ENCODE results near the gene PIGQ. TPM values are rescaled to one million over a fixed set of nuclear protein-coding genes. Genes with fewer than 3 reads are reported as not detected.

Gene PIGQ
- total and polyA plus RNA-seq, 2 of the 4 experiments (the other 2 are of a cell fraction): 5.9 to 36.8 TPM

- H3K4ac ChIP-seq (ENCODE audit: low read depth, low read length): no peak overlapping the region
- H3K4me3 ChIP-seq (ENCODE audit: insufficient read depth, low read depth, low read length): no peak overlapping the region
- H4K20me1 ChIP-seq (ENCODE audit: insufficient read depth, low read length): peaks cover 9% of the 10 kb centered on the region; the same call in 1 of the 2 replicates
- no peaks in the 10 kb centered on the region; a peak in 1 of 4 replicates for H3K79me1 ChIP-seq (ENCODE audit: low read depth in 1 of 2, low read length in 2 of 2)
- H3K14ac ChIP-seq (replicated peaks; ENCODE audit: low read depth, low read length): no peak overlapping the region
- H3K27ac ChIP-seq (ENCODE audit: insufficient read depth, low read length): no peak overlapping the region
- H3K36me3 ChIP-seq (ENCODE audit: control insufficient read depth, insufficient read depth, low read length): peaks cover 12% of the 10 kb centered on the region
- H2BK15ac ChIP-seq (ENCODE audit: low read depth, low read length): no peak overlapping the region
- no peak overlapping the region for H2BK5ac ChIP-seq (ENCODE audit: low read depth, low read length, poor library complexity, severe bottlenecking)
- H2AK5ac ChIP-seq (ENCODE audit: low read depth, low read length): no peak overlapping the region
- H2AK9ac ChIP-seq (replicated peaks; ENCODE audit: low read depth, low read length, poor library complexity): no peak overlapping the region
- CTCF ChIA-PET: no interaction called here
- BruUV-seq (replicated peaks): no TSS peak
- no peak overlapping the region for H3K9ac ChIP-seq (ENCODE audit: low read depth, low read length)
- in situ Hi-C loops (cut with MboI; ENCODE audit: low sequenced_read_pairs) (no loop called here), dilution Hi-C loops (cut with HindIII; ENCODE audit: low sequenced_read_pairs, unreplicated experiment) (no loop called here), intact Hi-C loops (cut with micrococcal nuclease) (no loop called here)
- DNase-seq (no peak), ATAC-seq (ENCODE audit: low read depth) (no peak)
- peaks cover 37% of the 10 kb centered on the region for H3K27me3 ChIP-seq (ENCODE audit: control insufficient read depth, insufficient read depth, low read length)
- no peaks in the 10 kb centered on the region for H3K9me1 ChIP-seq (ENCODE audit: insufficient read depth, low read length)
- H2BK20ac ChIP-seq (ENCODE audit: low read depth, low read length): no peak overlapping the region
- TF ChIP-seq POLR2A (IDR thresholded peaks at IDR 0.05; ENCODE audit: low read depth, low read length) (no peak), NFE2L2 (IDR thresholded peaks at IDR 0.05; ENCODE audit: low read depth, low read length) (no peak), CEBPB (IDR thresholded peaks at IDR 0.05; ENCODE audit: low read depth, low read length) (no peak)
- TF ChIP-seq, protein P1, sequence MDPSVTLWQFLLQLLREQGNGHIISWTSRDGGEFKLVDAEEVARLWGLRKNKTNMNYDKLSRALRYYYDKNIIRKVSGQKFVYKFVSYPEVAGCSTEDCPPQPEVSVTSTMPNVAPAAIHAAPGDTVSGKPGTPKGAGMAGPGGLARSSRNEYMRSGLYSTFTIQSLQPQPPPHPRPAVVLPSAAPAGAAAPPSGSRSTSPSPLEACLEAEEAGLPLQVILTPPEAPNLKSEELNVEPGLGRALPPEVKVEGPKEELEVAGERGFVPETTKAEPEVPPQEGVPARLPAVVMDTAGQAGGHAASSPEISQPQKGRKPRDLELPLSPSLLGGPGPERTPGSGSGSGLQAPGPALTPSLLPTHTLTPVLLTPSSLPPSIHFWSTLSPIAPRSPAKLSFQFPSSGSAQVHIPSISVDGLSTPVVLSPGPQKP (IDR thresholded peaks at IDR 0.05; ENCODE audit: borderline replicate concordance, low read depth, low read length): no peak
- no peak overlapping the region for H3K23ac ChIP-seq (ENCODE audit: low read depth, low read length)
- H4K91ac ChIP-seq (ENCODE audit: insufficient read depth, low read depth, low read length): no peak overlapping the region
- H3K4me1 ChIP-seq (ENCODE audit: control insufficient read depth, insufficient read depth, low read length): 0 out of 2 replicates have a peak, but pooled peaks cover 3% of the 10 kb centered on the region
- no peak overlapping the region for H2BK120ac ChIP-seq (ENCODE audit: low read depth, low read length)
- no peak overlapping the region for H3K18ac ChIP-seq (ENCODE audit: low read depth, low read length)
- no peak overlapping the region for H3K4me2 ChIP-seq (ENCODE audit: low read depth, low read length)
- WGBS, 2 experiments (ENCODE audit: extremely low coverage in 2 of 2, insufficient read length in 1 of 2): 85% methylated on average over 16 of the region's 32 CpGs; no CpG with 5 or more reads in 1 of the 2 experiments
- no peak overlapping the region for H4K5ac ChIP-seq (ENCODE audit: low read depth, low read length)
- H4K8ac ChIP-seq (ENCODE audit: low read depth in 2 of 2, low read length in 2 of 2): no peak overlapping the region
- POLR2A ChIA-PET (ENCODE audit: unreplicated experiment): no interaction called here
- no peaks in the 10 kb centered on the region for H3K9me3 ChIP-seq (ENCODE audit: control insufficient read depth, insufficient read depth, low read length)
- no peak overlapping the region for H3K56ac ChIP-seq (ENCODE audit: extremely low read depth, insufficient read depth, low read length)
- no peak overlapping the region for H2AFZ ChIP-seq (replicated peaks; ENCODE audit: low read length, poor library complexity)
These were observed 13.1 kb upstream of the PIGQ start for GRCh38 chr16:556474-557173.

Measured in IMR-90 (cell line).